Gastroesophageal sphincter (tissue), 3 donors: ENCODE results near the gene ANG.

Experiments
- POLR2A ChIP-seq, 2 donors: fragments of 450-650 bp; IDR thresholded peaks; one replicate each; pipeline ENCODE4 v1.6.1; 2017; ENCODE audit warnings: antibody characterized with exemption in 2 of 2, mild to moderate bottlenecking in 2 of 2, moderate library complexity in 1 of 2
- TF ChIP-seq, protein P1 (sequence below), 4 experiments: fragments of 200-600 bp in 2 of 4; fragments of 450-650 bp in 2 of 4; sonication (generic) in 1 of 4; IDR thresholded peaks; one replicate each; pipeline ENCODE4 v1.5.1; 2017 to 2019; ENCODE audit warnings: antibody characterized with exemption in 4 of 4, mild to moderate bottlenecking in 2 of 4, moderate library complexity in 2 of 4

DNA sequence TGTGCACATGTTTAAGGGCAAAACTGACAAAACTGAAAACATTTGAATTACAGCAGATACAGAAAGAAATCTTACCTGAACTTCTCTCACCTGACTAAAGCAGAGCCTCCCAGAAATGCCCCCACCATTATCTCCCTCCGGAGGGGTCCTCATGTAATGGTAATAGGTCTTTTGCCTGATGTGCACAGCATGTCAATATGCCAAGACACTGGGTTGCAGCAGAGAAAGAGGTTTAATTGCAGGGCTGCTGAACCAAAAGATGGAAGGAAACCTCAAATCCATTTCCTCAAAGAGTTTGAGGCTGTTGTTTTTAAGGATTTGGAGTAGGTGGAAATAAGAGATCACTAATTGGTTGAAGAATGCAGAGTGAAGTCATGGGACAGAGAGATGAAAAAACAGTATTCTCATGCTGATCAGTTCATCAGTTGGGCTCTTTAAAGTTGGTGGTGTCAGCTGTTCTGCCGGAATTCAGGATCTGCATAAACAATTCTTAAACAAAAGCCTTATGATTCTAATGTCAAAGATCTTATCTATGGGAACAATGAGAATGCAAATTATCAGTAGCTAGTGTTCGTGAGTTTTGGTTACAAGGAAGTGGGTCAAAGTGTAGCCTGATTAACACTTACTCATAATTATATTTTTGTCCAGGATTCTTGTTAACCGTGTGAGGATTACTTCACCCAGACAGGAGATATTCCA, 18.2 kb downstream of the ANG start:
- TF ChIP-seq, protein P1, sequence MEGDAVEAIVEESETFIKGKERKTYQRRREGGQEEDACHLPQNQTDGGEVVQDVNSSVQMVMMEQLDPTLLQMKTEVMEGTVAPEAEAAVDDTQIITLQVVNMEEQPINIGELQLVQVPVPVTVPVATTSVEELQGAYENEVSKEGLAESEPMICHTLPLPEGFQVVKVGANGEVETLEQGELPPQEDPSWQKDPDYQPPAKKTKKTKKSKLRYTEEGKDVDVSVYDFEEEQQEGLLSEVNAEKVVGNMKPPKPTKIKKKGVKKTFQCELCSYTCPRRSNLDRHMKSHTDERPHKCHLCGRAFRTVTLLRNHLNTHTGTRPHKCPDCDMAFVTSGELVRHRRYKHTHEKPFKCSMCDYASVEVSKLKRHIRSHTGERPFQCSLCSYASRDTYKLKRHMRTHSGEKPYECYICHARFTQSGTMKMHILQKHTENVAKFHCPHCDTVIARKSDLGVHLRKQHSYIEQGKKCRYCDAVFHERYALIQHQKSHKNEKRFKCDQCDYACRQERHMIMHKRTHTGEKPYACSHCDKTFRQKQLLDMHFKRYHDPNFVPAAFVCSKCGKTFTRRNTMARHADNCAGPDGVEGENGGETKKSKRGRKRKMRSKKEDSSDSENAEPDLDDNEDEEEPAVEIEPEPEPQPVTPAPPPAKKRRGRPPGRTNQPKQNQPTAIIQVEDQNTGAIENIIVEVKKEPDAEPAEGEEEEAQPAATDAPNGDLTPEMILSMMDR (IDR thresholded peaks at IDR 0.05): no peak
- TF ChIP-seq POLR2A (IDR thresholded peaks at IDR 0.05): no peak
